Measurements from ENCODE around the gene OLR1.
A peak's percentile ranks its signal among the peaks of the same experiment; 100 is the strongest.
"Not testable (repeated sequence)": the region's sequence is repeated elsewhere in the genome, so short reads cannot be mapped to it uniquely, and the experiment has no call there.

The OLR1 gene

GRCh38 chr12:10205220-10205807 is 33.4 kb upstream of the OLR1 start:
- no peak for TF ChIP-seq CTCF (IDR thresholded peaks at IDR 0.05; ENCODE audit: borderline replicate concordance, insufficient read depth, low read depth, low read length)
- no peak overlapping the region for H3K4me3 ChIP-seq (ENCODE audit: low read depth, low read length)

GRCh38 chr12:10204495-10204894 is 32.6 kb upstream of the OLR1 start:
- not testable (repeated sequence) for H3K4me3 ChIP-seq (ENCODE audit: low read depth, low read length)

- TF ChIP-seq CTCF (IDR thresholded peaks at IDR 0.05; ENCODE audit: borderline replicate concordance, insufficient read depth, low read depth, low read length), result no peak
Observed at GRCh38 chr12:10197879-10198278, 25.9 kb upstream of the OLR1 start.

GRCh38 chr12:10196210-10196609 is 24.3 kb upstream of the OLR1 start:
- H3K4me3 ChIP-seq (ENCODE audit: low read depth, low read length), result no peak overlapping the region
- TF ChIP-seq CTCF (IDR thresholded peaks at IDR 0.05; ENCODE audit: borderline replicate concordance, insufficient read depth, low read depth, low read length), result no peak

More at GRCh38 chr12:10197879-10198278, 25.9 kb upstream of the OLR1 start:
- no peak overlapping the region for H3K4me3 ChIP-seq (ENCODE audit: low read depth, low read length)

GRCh38 chr12:10194160-10194670 is 22.3 kb upstream of the OLR1 start:
- TF ChIP-seq CTCF (IDR thresholded peaks at IDR 0.05; ENCODE audit: borderline replicate concordance, insufficient read depth, low read depth, low read length), result no peak
- H3K4me3 ChIP-seq (ENCODE audit: low read depth, low read length), result no peak overlapping the region

GRCh38 chr12:10191865-10192264 is 19.9 kb upstream of the OLR1 start:
- H3K4me3 ChIP-seq (ENCODE audit: low read depth, low read length), result no peak overlapping the region
- no peak for TF ChIP-seq CTCF (IDR thresholded peaks at IDR 0.05; ENCODE audit: borderline replicate concordance, insufficient read depth, low read depth, low read length)

GRCh38 chr12:10190558-10191388 is 18.8 kb upstream of the OLR1 start:
- no peak overlapping the region for H3K4me3 ChIP-seq (ENCODE audit: low read depth, low read length)
- peak; percentile 78 for TF ChIP-seq CTCF (IDR thresholded peaks at IDR 0.05; ENCODE audit: borderline replicate concordance, insufficient read depth, low read depth, low read length)

All from GM12875 (cell line).